WTC11 (cell line): Measurements from ENCODE around the gene FARP2. TPM values are rescaled to one million over a fixed set of nuclear protein-coding genes. Genes with fewer than 3 reads are reported as not detected.

Experiments used
- ATAC-seq: fragments of 200-7000 bp; cut with Tn5 transposase; 2 replicates; pipeline ENCODE4 v1.10.0; 2021; ENCODE audit warnings: mild to moderate bottlenecking, moderate library complexity
- CTCF ChIA-PET: fragments of 300-600 bp; sonication (Branson Sonifier 250); formaldehyde crosslinking; loops from one replicate; lab custom pipeline; 2021; ENCODE audit warnings: antibody characterized with exemption; lab: Charles Lee
- POLR2A ChIA-PET: fragments of 350-600 bp; sonication (Branson Sonifier 250); formaldehyde crosslinking; loops from one replicate; lab custom pipeline; 2021; ENCODE audit warnings: antibody characterized with exemption; lab: Charles Lee
- DNase-seq: peaks from one replicate; pipeline ENCODE4 v3.0.0; 2021; ENCODE audit warnings: low spot score
- H3K27ac Mint-ChIP-seq: 2 replicates; pipeline ENCODE4 v1.8.0; 2021; ENCODE audit warnings: mixed read lengths
- H3K27me3 Mint-ChIP-seq: 2 replicates; pipeline ENCODE4 v1.8.0; 2021; ENCODE audit warnings: low read depth, mild to moderate bottlenecking, moderate library complexity, mixed read lengths
- H3K36me3 Mint-ChIP-seq: 2 replicates; pipeline ENCODE4 v1.8.0; 2021; ENCODE audit warnings: mixed read lengths
- H3K4me1 Mint-ChIP-seq: 2 replicates; pipeline ENCODE4 v1.8.0; 2022; ENCODE audit warnings: mixed read lengths
- H3K4me3 Mint-ChIP-seq: 2 replicates; pipeline ENCODE4 v1.8.0; 2021; ENCODE audit warnings: mild to moderate bottlenecking, moderate library complexity, mixed read lengths
- H3K9me3 Mint-ChIP-seq: 2 replicates; pipeline ENCODE4 v1.8.0; 2021; ENCODE audit warnings: mixed read lengths
- AR ChIP-seq: fragments of 250-450 bp; sonication (Bioruptor Pico); IDR thresholded peaks from 2 replicates; pipeline ENCODE4 v1.9.0; 2021; ENCODE audit warnings: mild to moderate bottlenecking
- ATF3 ChIP-seq: sonication (generic); formaldehyde crosslinking; conservative IDR thresholded peaks from 2 replicates; pipeline ENCODE4 v1.8.1; 2022; ENCODE audit warnings: mild to moderate bottlenecking, missing genetic modification reagents
- CBFB ChIP-seq: sonication (generic); formaldehyde crosslinking; IDR thresholded peaks from 2 replicates; pipeline ENCODE4 v1.8.1; 2022; ENCODE audit warnings: mild to moderate bottlenecking, low read depth, missing genetic modification reagents
- CREB1 ChIP-seq: sonication (generic); formaldehyde crosslinking; IDR thresholded peaks from 2 replicates; pipeline ENCODE4 v1.8.0; 2023; ENCODE audit warnings: mild to moderate bottlenecking, missing genetic modification reagents
- E2F5 ChIP-seq: sonication (generic); formaldehyde crosslinking; IDR thresholded peaks from 2 replicates; pipeline ENCODE4 v1.8.1; 2022; ENCODE audit warnings: mild to moderate bottlenecking, moderate library complexity, missing genetic modification reagents
- EMX1 ChIP-seq: fragments of 250-450 bp; sonication (Bioruptor Pico); IDR thresholded peaks from 2 replicates; pipeline ENCODE4 v1.8.0; 2021; ENCODE audit warnings: mild to moderate bottlenecking
- ERG ChIP-seq: fragments of 250-450 bp; sonication (Bioruptor Pico); IDR thresholded peaks from 2 replicates; pipeline ENCODE4 v1.8.0; 2021; ENCODE audit warnings: mild to moderate bottlenecking
- GRHL2 ChIP-seq: fragments of 250-450 bp; sonication (Bioruptor Pico); IDR thresholded peaks from 2 replicates; pipeline ENCODE4 v1.8.0; 2022; ENCODE audit warnings: mild to moderate bottlenecking, moderate library complexity; ENCODE audit not compliant: insufficient replicate concordance, severe bottlenecking
- JUN ChIP-seq: sonication (generic); formaldehyde crosslinking; IDR thresholded peaks from 2 replicates; pipeline ENCODE4 v1.8.0; 2023; ENCODE audit warnings: mild to moderate bottlenecking, missing genetic modification reagents
- MLX ChIP-seq: sonication (generic); formaldehyde crosslinking; IDR thresholded peaks from 2 replicates; pipeline ENCODE4 v1.8.1; 2023; ENCODE audit warnings: mild to moderate bottlenecking, missing genetic modification reagents, moderate library complexity
- MXD4 ChIP-seq: fragments of 250-450 bp; sonication (Bioruptor Pico); IDR thresholded peaks from 2 replicates; pipeline ENCODE4 v1.8.0; 2021; ENCODE audit warnings: mild to moderate bottlenecking, moderate library complexity, borderline replicate concordance
- NFATC4 ChIP-seq: fragments of 250-450 bp; sonication (Bioruptor Pico); IDR thresholded peaks from 2 replicates; pipeline ENCODE4 v1.9.0; 2021; ENCODE audit warnings: mild to moderate bottlenecking
- NR3C1 ChIP-seq: sonication (generic); formaldehyde crosslinking; conservative IDR thresholded peaks from 2 replicates; pipeline ENCODE4 v1.8.1; 2023; ENCODE audit warnings: low read depth, mild to moderate bottlenecking, missing genetic modification reagents
- PRDM15 ChIP-seq: sonication (generic); formaldehyde crosslinking; IDR thresholded peaks from 2 replicates; pipeline ENCODE4 v1.8.0; 2022; ENCODE audit warnings: missing genetic modification reagents
- PREB ChIP-seq: sonication (generic); formaldehyde crosslinking; IDR thresholded peaks from 2 replicates; pipeline ENCODE4 v1.8.1; 2022; ENCODE audit warnings: mild to moderate bottlenecking, missing genetic modification reagents, moderate library complexity, borderline replicate concordance
- TEAD1 ChIP-seq: sonication (generic); formaldehyde crosslinking; IDR thresholded peaks from 2 replicates; pipeline ENCODE4 v1.8.0; 2022; ENCODE audit warnings: mild to moderate bottlenecking, missing genetic modification reagents
- TP53 ChIP-seq: sonication (generic); formaldehyde crosslinking; IDR thresholded peaks from 2 replicates; pipeline ENCODE4 v1.8.1; 2023; ENCODE audit warnings: mild to moderate bottlenecking, missing genetic modification reagents
- ZMAT4 ChIP-seq: fragments of 250-450 bp; sonication (Bioruptor Pico); IDR thresholded peaks from 2 replicates; pipeline ENCODE4 v1.9.0; 2021; ENCODE audit warnings: mild to moderate bottlenecking
- ZNF416 ChIP-seq: fragments of 250-450 bp; sonication (Bioruptor Pico); IDR thresholded peaks from 2 replicates; pipeline ENCODE4 v1.9.0; 2021; ENCODE audit warnings: mild to moderate bottlenecking, inconsistent platforms
- ZNF512 ChIP-seq: sonication (generic); formaldehyde crosslinking; IDR thresholded peaks from 2 replicates; pipeline ENCODE4 v1.8.1; 2022; ENCODE audit warnings: missing genetic modification reagents, borderline replicate concordance
- total RNA-seq: library from RNA; stranded (reverse); gene quantifications from 3 replicates; pipeline ENCODE4 v1.2.3, GENCODE V29; 2021

FARP2 gene
- total RNA-seq, 1 experiment from 2014 or later: 37.8 TPM

- no peak for TF ChIP-seq AR (CRISPR knock-in tag)
- TF ChIP-seq CREB1 (CRISPR knock-in tag): no peak
- no peak for TF ChIP-seq ZNF416 (CRISPR knock-in tag)
- TF ChIP-seq PREB (CRISPR knock-in tag): no peak
- TF ChIP-seq JUN (CRISPR knock-in tag): no peak
- TF ChIP-seq EMX1: no peak
- TF ChIP-seq MXD4 (CRISPR knock-in tag): no peak
- no peak for TF ChIP-seq ATF3 (CRISPR knock-in tag)
- TF ChIP-seq ERG (CRISPR knock-in tag): no peak
- TF ChIP-seq TEAD1 (CRISPR knock-in tag): no peak
- TF ChIP-seq GRHL2 (CRISPR knock-in tag): no peak
- TF ChIP-seq TP53 (CRISPR knock-in tag): peak; percentile 86; the same call in 1 of the 2 replicates
These were observed 184.9 kb downstream of the FARP2 start (continued) for GRCh38 chr2:241540771-241541561.

GRCh38 chr2:241541564-241542277 is 185.6 kb downstream of the FARP2 start:
- no peak for DNase-seq
- Mint-ChIP-seq H3K27me3 (peaks cover 42% of the 10 kb centered on the region), H3K36me3 (no peaks in the 10 kb centered on the region), H3K27ac (no peak overlapping the region)
- ChIA-PET POLR2A (no interaction called here), CTCF (interaction anchor here (0.6 to 1.3 kb wide), 3 partner anchors 14 to 56 kb away, joined by 3 to 5 read pairs (median 3); no protein-coding TSS in a partner anchor)
- peak; percentile 3; the same call in 1 of the 2 replicates for ATAC-seq
- TF ChIP-seq NFATC4 (CRISPR knock-in tag): no peak
- TF ChIP-seq E2F5 (CRISPR knock-in tag): no peak
- TF ChIP-seq ZNF512 (CRISPR knock-in tag): no peak
- no peak for TF ChIP-seq ZMAT4 (CRISPR knock-in tag)
- no peak for TF ChIP-seq JUN (CRISPR knock-in tag)
- no peak for TF ChIP-seq PRDM15 (CRISPR knock-in tag)
- TF ChIP-seq NR3C1: 0 out of 2 replicates have a peak, but pooled peaks have one; percentile 30
- TF ChIP-seq MLX: no peak
- no peak for TF ChIP-seq CBFB (CRISPR knock-in tag)
- TF ChIP-seq, all 79 proteins: peak for 1
- no peaks in the 10 kb centered on the region for H3K9me3 Mint-ChIP-seq
- H3K4me3 Mint-ChIP-seq: peak overlapping the region; percentile 49
- peaks cover 4% of the 10 kb centered on the region for H3K4me1 Mint-ChIP-seq
